HEK293 (cell line): ENCODE data around the gene COL25A1.

ENCODE experiments used
- CTCF ChIA-PET: fragments of 350-600 bp; formaldehyde crosslinking; extraction: SDS; loops from one replicate; lab custom pipeline; 2021; ENCODE audit warnings: antibody characterized with exemption; lab: Yijun Ruan, JAX
- POLR2A ChIA-PET: fragments of 300-600 bp; formaldehyde crosslinking; extraction: SDS; loops from one replicate; lab custom pipeline; 2020; ENCODE audit warnings: antibody characterized with exemption, inconsistent platforms; lab: Yijun Ruan, JAX
- H3K27ac ChIP-seq: fragments of 200-500 bp; sonication (Bioruptor generic); 2 replicates; pipeline ENCODE4 v1.5.1; 2014; ENCODE audit warnings: low read depth, low read length, control low read depth, inconsistent platforms; ENCODE audit errors: extremely low read depth
- H3K36me3 ChIP-seq, 2 experiments: fragments of 200-500 bp in 1 of 2; sonication (Bioruptor generic) in 1 of 2; 1 replicate in 1 of 2; 2 replicates in 1 of 2; pipeline ENCODE4 v1.5.1; 2014 to 2017; ENCODE audit warnings: inconsistent platforms in 2 of 2, low read length in 2 of 2; ENCODE audit not compliant: control insufficient read depth in 2 of 2, insufficient read depth in 1 of 2
- H3K4me1 ChIP-seq: fragments of 200-500 bp; sonication (Bioruptor generic); 2 replicates; pipeline ENCODE4 v1.5.1; 2014; ENCODE audit warnings: mild to moderate bottlenecking, low read length, inconsistent platforms; ENCODE audit not compliant: control insufficient read depth, insufficient read depth
- H3K4me3 ChIP-seq: 2 replicates; pipeline ENCODE4 v1.5.1; 2011; ENCODE audit warnings: low read depth, mild to moderate bottlenecking, control low read depth, low read length, moderate library complexity
- H3K9me3 ChIP-seq: fragments of 200-500 bp; sonication (Bioruptor generic); 2 replicates; pipeline ENCODE4 v1.5.1; 2014; ENCODE audit warnings: low read depth, low read length, inconsistent platforms; ENCODE audit not compliant: control insufficient read depth, insufficient read depth
- OSR2 ChIP-seq: fragments of 450-650 bp; formaldehyde crosslinking; IDR thresholded peaks from 2 replicates; pipeline ENCODE4 v1.5.1; 2016; ENCODE audit warnings: missing biosample characterization, missing genetic modification characterization
- SP7 ChIP-seq: fragments of 450-650 bp; formaldehyde crosslinking; IDR thresholded peaks from 2 replicates; pipeline ENCODE4 v1.5.1; 2016; ENCODE audit warnings: missing biosample characterization, missing genetic modification characterization
- WT1 ChIP-seq: fragments of 450-650 bp; formaldehyde crosslinking; IDR thresholded peaks from 2 replicates; pipeline ENCODE4 v1.5.1; 2016; ENCODE audit warnings: missing biosample characterization, missing genetic modification characterization
- ZBTB1 ChIP-seq: fragments of 450-650 bp; formaldehyde crosslinking; IDR thresholded peaks from 2 replicates; pipeline ENCODE4 v1.5.1; 2016; ENCODE audit warnings: missing biosample characterization, missing genetic modification characterization
- ZNF169 ChIP-seq: fragments of 450-650 bp; formaldehyde crosslinking; IDR thresholded peaks from 2 replicates; pipeline ENCODE4 v1.5.1; 2016; ENCODE audit warnings: missing biosample characterization, missing genetic modification characterization
- ZNF184 ChIP-seq: fragments of 450-650 bp; IDR thresholded peaks from 2 replicates; pipeline ENCODE4 v1.5.1; 2018; ENCODE audit warnings: missing biosample characterization, mild to moderate bottlenecking, missing genetic modification characterization
- ZNF341 ChIP-seq: fragments of 450-650 bp; formaldehyde crosslinking; IDR thresholded peaks from 2 replicates; pipeline ENCODE4; 2016; ENCODE audit warnings: low read depth, missing biosample characterization, missing genetic modification characterization
- ZNF423 ChIP-seq: fragments of 450-650 bp; formaldehyde crosslinking; IDR thresholded peaks from 2 replicates; pipeline ENCODE4 v1.5.1; 2016; ENCODE audit warnings: missing biosample characterization, missing genetic modification characterization
- ZNF768 ChIP-seq: fragments of 450-650 bp; formaldehyde crosslinking; IDR thresholded peaks from 2 replicates; pipeline ENCODE4 v1.5.1; 2018; ENCODE audit warnings: missing biosample characterization, mild to moderate bottlenecking, missing genetic modification characterization
- ZNF777 ChIP-seq: fragments of 450-650 bp; formaldehyde crosslinking; IDR thresholded peaks from 2 replicates; pipeline ENCODE4 v1.5.1; 2017; ENCODE audit warnings: missing biosample characterization, missing genetic modification characterization, borderline replicate concordance
- ZNF792 ChIP-seq: fragments of 450-650 bp; formaldehyde crosslinking; IDR thresholded peaks from 2 replicates; pipeline ENCODE4 v1.5.1; 2016; ENCODE audit warnings: missing biosample characterization, missing genetic modification characterization
- TF ChIP-seq, protein P1 (sequence below): fragments of 450-650 bp; formaldehyde crosslinking; IDR thresholded peaks from 2 replicates; pipeline ENCODE4 v1.5.1; 2016; ENCODE audit warnings: missing biosample characterization, missing genetic modification characterization, borderline replicate concordance
- TF ChIP-seq, protein P2 (sequence below): fragments of 450-650 bp; formaldehyde crosslinking; IDR thresholded peaks from 2 replicates; pipeline ENCODE4 v1.5.1; 2016; ENCODE audit warnings: missing biosample characterization, missing genetic modification characterization
- TF ChIP-seq, protein P3 (sequence below): sonication (generic); formaldehyde crosslinking; IDR thresholded peaks from 2 replicates; pipeline ENCODE4 v1.8.1; 2022; ENCODE audit warnings: mild to moderate bottlenecking, moderate library complexity, missing genetic modification reagents
- TF ChIP-seq, protein P4 (sequence below): fragments of 450-650 bp; formaldehyde crosslinking; IDR thresholded peaks from 2 replicates; pipeline ENCODE4 v1.5.1; 2017; ENCODE audit warnings: missing biosample characterization, missing genetic modification characterization

The COL25A1 gene

DNA sequence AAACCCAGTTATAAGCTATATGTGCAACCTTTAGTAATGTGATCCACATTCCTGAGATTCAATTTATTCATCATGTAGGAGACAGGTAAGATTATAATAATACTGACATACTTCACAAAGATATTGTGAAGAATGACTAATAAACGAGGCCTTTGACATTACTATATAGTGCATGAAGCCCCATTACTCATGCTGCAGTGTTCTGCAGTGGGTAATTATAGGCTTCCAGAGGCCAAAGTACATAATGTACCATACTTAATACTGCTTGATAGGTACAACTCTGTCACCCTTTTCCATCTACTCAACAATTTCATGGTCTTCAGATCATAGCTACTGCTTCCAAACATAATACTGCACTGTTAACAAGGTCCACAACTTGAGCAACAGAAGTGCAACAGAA is 68.9 kb downstream of the COL25A1 start:
- CTCF ChIA-PET, result no interaction called here
- H3K9me3 ChIP-seq, result no peaks in the 10 kb centered on the region
- no peaks in the 10 kb centered on the region for H3K4me1 ChIP-seq
- no peak overlapping the region for H3K4me3 ChIP-seq
- POLR2A ChIA-PET, result no interaction called here
- no peaks in the 10 kb centered on the region for H3K36me3 ChIP-seq
- TF ChIP-seq ZNF169 (tag by site-specific recombination) (no peak), OSR2 (peak; percentile 61), WT1 (tag by site-specific recombination) (no peak), SP7 (peak; percentile 96), ZNF777 (tag by site-specific recombination) (no peak)
- TF ChIP-seq, protein P1, sequence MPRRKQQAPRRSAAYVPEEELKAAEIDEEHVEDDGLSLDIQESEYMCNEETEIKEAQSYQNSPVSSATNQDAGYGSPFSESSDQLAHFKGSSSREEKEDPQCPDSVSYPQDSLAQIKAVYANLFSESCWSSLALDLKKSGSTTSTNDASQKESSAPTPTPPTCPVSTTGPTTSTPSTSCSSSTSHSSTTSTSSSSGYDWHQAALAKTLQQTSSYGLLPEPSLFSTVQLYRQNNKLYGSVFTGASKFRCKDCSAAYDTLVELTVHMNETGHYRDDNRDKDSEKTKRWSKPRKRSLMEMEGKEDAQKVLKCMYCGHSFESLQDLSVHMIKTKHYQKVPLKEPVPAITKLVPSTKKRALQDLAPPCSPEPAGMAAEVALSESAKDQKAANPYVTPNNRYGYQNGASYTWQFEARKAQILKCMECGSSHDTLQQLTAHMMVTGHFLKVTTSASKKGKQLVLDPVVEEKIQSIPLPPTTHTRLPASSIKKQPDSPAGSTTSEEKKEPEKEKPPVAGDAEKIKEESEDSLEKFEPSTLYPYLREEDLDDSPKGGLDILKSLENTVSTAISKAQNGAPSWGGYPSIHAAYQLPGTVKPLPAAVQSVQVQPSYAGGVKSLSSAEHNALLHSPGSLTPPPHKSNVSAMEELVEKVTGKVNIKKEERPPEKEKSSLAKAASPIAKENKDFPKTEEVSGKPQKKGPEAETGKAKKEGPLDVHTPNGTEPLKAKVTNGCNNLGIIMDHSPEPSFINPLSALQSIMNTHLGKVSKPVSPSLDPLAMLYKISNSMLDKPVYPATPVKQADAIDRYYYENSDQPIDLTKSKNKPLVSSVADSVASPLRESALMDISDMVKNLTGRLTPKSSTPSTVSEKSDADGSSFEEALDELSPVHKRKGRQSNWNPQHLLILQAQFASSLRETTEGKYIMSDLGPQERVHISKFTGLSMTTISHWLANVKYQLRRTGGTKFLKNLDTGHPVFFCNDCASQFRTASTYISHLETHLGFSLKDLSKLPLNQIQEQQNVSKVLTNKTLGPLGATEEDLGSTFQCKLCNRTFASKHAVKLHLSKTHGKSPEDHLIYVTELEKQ (tag by site-specific recombination), result no peak
- TF ChIP-seq, all 188 proteins: peak for 2
- no peak overlapping the region for H3K27ac ChIP-seq

DNA sequence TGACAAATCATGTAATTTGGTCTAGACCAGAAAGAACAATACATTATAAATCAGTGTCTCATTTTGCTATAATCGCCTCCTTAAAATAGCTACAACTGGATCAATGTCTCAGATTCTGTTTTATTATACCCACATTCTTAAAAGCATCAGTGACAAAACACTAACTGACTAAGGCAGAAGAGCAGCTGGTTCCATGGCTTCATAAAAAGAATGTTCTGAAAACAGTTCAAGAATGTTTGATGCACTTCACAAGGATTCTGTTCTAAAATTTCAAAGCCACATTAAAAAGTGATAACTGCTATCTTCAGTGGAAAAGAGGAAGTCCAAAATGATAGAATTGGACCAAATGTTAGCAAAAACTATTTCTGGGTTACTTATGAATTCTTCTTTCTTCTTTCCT is 69.8 kb downstream of the COL25A1 start:
- Histone ChIP-seq H3K4me3 (no peak overlapping the region), H3K9me3 (no peaks in the 10 kb centered on the region), H3K4me1 (no peaks in the 10 kb centered on the region), H3K36me3 (no peaks in the 10 kb centered on the region), H3K27ac (no peak overlapping the region)
- ChIA-PET CTCF (interaction anchor here (0.7 kb wide), 1 partner anchor 100 kb away, joined by 3 read pairs; no protein-coding TSS in a partner anchor), POLR2A (no interaction called here)
- TF ChIP-seq ZBTB1 (tag by site-specific recombination), result no peak
- TF ChIP-seq ZNF768 (tag by site-specific recombination), result no peak
- TF ChIP-seq ZNF792, result no peak

DNA sequence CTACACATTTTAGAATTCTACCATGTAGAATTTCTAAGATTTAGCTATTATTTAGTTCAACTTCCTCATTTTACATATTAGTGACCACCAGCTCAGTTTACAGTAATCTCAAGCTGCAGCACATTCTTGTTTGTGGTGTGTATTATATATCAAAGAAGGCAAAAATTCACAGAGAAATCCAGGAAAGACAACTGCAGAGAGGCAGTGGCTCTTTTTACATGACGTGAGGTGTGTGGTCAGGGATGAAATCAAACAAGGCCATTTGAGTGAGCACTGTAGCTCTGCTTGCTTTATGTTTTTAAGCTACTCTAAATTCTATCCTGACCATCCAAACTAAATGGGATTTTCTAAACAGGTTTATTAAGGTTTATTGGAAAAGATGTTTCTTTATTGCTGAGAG is 71.1 kb downstream of the COL25A1 start:
- Histone ChIP-seq H3K36me3 (no peaks in the 10 kb centered on the region), H3K9me3 (no peaks in the 10 kb centered on the region), H3K4me1 (no peaks in the 10 kb centered on the region), H3K4me3 (no peak overlapping the region), H3K27ac (no peak overlapping the region)
- TF ChIP-seq ZNF341 (tag by site-specific recombination) (no peak), ZNF423 (no peak), ZNF184 (tag by site-specific recombination) (no peak)
- TF ChIP-seq, protein P2, sequence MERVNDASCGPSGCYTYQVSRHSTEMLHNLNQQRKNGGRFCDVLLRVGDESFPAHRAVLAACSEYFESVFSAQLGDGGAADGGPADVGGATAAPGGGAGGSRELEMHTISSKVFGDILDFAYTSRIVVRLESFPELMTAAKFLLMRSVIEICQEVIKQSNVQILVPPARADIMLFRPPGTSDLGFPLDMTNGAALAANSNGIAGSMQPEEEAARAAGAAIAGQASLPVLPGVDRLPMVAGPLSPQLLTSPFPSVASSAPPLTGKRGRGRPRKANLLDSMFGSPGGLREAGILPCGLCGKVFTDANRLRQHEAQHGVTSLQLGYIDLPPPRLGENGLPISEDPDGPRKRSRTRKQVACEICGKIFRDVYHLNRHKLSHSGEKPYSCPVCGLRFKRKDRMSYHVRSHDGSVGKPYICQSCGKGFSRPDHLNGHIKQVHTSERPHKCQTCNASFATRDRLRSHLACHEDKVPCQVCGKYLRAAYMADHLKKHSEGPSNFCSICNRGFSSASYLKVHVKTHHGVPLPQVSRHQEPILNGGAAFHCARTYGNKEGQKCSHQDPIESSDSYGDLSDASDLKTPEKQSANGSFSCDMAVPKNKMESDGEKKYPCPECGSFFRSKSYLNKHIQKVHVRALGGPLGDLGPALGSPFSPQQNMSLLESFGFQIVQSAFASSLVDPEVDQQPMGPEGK, result no peak
- TF ChIP-seq, protein P3, sequence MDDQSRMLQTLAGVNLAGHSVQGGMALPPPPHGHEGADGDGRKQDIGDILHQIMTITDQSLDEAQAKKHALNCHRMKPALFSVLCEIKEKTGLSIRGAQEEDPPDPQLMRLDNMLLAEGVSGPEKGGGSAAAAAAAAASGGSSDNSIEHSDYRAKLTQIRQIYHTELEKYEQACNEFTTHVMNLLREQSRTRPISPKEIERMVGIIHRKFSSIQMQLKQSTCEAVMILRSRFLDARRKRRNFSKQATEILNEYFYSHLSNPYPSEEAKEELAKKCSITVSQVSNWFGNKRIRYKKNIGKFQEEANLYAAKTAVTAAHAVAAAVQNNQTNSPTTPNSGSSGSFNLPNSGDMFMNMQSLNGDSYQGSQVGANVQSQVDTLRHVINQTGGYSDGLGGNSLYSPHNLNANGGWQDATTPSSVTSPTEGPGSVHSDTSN (CRISPR knock-in tag), result no peak
- TF ChIP-seq, protein P4, sequence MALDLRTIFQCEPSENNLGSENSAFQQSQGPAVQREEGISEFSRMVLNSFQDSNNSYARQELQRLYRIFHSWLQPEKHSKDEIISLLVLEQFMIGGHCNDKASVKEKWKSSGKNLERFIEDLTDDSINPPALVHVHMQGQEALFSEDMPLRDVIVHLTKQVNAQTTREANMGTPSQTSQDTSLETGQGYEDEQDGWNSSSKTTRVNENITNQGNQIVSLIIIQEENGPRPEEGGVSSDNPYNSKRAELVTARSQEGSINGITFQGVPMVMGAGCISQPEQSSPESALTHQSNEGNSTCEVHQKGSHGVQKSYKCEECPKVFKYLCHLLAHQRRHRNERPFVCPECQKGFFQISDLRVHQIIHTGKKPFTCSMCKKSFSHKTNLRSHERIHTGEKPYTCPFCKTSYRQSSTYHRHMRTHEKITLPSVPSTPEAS, result no peak
- CTCF ChIA-PET, result no interaction called here
- POLR2A ChIA-PET, result no interaction called here
